ENCODE results near the gene SCUBE2.

DNA sequence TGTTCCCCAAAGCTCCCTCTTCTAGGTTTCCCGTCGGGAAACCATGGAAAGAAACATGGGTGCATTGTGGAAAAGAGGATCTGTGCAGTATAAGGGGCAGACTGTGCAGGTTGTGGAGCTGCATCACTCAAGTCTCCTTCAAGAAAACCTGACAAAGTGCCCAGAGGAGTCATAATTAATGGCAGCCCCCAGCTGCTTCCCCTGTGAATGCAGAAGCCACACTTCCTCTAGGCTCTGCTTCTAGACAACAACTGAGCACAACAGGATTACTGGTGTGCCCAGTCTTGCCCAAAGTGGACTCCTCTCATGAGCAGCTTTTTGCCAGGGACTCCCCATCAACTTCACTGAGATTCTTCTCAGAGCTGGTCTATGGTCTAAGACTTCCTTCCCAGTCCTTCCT is 42.6 kb upstream of the SCUBE2 start:
- TF ChIP-seq EZH2 (IDR thresholded peaks at IDR 0.05): no peak
- no peak for TF ChIP-seq POLR2AphosphoS5 (IDR thresholded peaks at IDR 0.05; ENCODE audit: borderline replicate concordance, low read depth, low read length)
- no peak for TF ChIP-seq FOXP2 (optimal IDR thresholded peaks at IDR 0.05; ENCODE audit: control extremely low read depth, extremely low read length, insufficient read depth)

Data from SK-N-MC (cell line).